ENCODE measurements around the gene FXYD6. TPM values are rescaled to one million over a fixed set of nuclear protein-coding genes. Genes with fewer than 3 reads are reported as not detected.

Gene FXYD6
- total and polyA plus RNA-seq, 2 donors (not counting 1 experiment from before 2014, with no cell fraction given) = not detected

DNA sequence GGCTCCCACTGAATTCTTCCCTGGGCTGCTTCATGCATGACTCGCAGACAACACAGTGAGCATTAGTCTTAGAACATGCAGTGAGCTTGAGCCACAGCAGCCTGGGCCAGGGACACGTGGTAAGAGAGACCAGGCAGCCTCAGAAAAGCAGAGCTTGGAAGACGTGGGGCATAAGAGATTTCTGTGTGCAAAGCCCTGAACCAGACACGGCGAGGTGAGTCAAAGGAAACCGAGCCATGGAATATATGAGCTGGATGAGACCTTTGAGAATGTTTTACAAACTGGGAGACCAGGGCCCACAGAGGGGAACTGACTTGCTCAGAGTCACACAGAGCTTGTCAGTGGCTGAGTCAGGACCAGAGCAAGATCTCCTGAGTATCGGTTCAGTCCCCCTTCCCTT, 8.5 kb upstream of the FXYD6 start:
- H3K9me3 Mint-ChIP-seq (ENCODE audit: insufficient read depth) = peaks cover 3% of the 10 kb centered on the region
- ChIA-PET CTCF (interaction anchor here (1.6 kb wide), 1 partner anchor 62 kb away, joined by 5 read pairs; no protein-coding TSS in a partner anchor), POLR2A (no interaction called here)
- H3K27me3 Mint-ChIP-seq = peaks cover 40% of the 10 kb centered on the region
- no peak for DNase-seq
- WGBS (ENCODE audit: insufficient coverage) = 90% methylated on average over 7 of the region's 7 CpGs
- Histone ChIP-seq H3K27ac (ENCODE audit: low read length in 2 of 2) (no peak overlapping the region), H3K27me3 (replicated peaks in 1 of 4; ENCODE audit: control extremely low read depth in 1 of 4, control insufficient read depth in 3 of 4, insufficient read depth in 4 of 4, low read length in 3 of 4) (peaks cover 0 to 14% (median 7%) of the 10 kb centered on the region in 4 experiments), H3K4me2 (replicated peaks; ENCODE audit: low read depth, low read length, poor library complexity, severe bottlenecking) (no peak overlapping the region), H3K9ac (ENCODE audit: low read length) (no peak overlapping the region), H3K4me1 (ENCODE audit: control insufficient read depth in 2 of 2, insufficient read depth in 2 of 2, low read length in 2 of 2) (peaks cover 0 to 7% of the 10 kb centered on the region in 2 donors), H2AFZ (ENCODE audit: insufficient read depth, low read depth, low read length, poor library complexity, severe bottlenecking) (no peak overlapping the region), H3K9me3 (ENCODE audit: control extremely low read depth in 1 of 3, control insufficient read depth in 2 of 3, insufficient read depth in 1 of 3, low read length in 2 of 3) (peaks cover 0 to 1% (median 0%) of the 10 kb centered on the region in 3 donors), H3K4me3 (ENCODE audit: control extremely low read depth in 1 of 5, extremely low read depth in 1 of 5, insufficient read depth in 1 of 5, low read depth in 2 of 5, low read length in 4 of 5) (no peak overlapping the region), H4K20me1 (ENCODE audit: control insufficient read depth, insufficient read depth, low read length, poor library complexity, severe bottlenecking) (no peaks in the 10 kb centered on the region), H3K36me3 (replicated peaks in 1 of 2; ENCODE audit: control extremely low read depth in 1 of 2, control insufficient read depth in 1 of 2, extremely low read depth in 1 of 2, insufficient read depth in 2 of 2, low read length in 1 of 2) (no peaks in the 10 kb centered on the region), H3K79me2 (ENCODE audit: control insufficient read depth, insufficient read depth, low read length) (no peaks in the 10 kb centered on the region)
- H3K27ac Mint-ChIP-seq = no peak overlapping the region
- H3K4me1 Mint-ChIP-seq = peaks cover 8% of the 10 kb centered on the region
- no peak overlapping the region for H3K4me3 Mint-ChIP-seq
- intact Hi-C loops (cut with micrococcal nuclease) = no loop called here
- no peak for ATAC-seq (ENCODE audit: low read depth)
- TF ChIP-seq, protein P1, sequence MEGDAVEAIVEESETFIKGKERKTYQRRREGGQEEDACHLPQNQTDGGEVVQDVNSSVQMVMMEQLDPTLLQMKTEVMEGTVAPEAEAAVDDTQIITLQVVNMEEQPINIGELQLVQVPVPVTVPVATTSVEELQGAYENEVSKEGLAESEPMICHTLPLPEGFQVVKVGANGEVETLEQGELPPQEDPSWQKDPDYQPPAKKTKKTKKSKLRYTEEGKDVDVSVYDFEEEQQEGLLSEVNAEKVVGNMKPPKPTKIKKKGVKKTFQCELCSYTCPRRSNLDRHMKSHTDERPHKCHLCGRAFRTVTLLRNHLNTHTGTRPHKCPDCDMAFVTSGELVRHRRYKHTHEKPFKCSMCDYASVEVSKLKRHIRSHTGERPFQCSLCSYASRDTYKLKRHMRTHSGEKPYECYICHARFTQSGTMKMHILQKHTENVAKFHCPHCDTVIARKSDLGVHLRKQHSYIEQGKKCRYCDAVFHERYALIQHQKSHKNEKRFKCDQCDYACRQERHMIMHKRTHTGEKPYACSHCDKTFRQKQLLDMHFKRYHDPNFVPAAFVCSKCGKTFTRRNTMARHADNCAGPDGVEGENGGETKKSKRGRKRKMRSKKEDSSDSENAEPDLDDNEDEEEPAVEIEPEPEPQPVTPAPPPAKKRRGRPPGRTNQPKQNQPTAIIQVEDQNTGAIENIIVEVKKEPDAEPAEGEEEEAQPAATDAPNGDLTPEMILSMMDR (IDR thresholded peaks at IDR 0.05) = no peak
- TF ChIP-seq EZH2 (IDR thresholded peaks at IDR 0.05; ENCODE audit: borderline replicate concordance, insufficient read depth, low read depth, low read length, poor library complexity, severe bottlenecking) = no peak

DNA sequence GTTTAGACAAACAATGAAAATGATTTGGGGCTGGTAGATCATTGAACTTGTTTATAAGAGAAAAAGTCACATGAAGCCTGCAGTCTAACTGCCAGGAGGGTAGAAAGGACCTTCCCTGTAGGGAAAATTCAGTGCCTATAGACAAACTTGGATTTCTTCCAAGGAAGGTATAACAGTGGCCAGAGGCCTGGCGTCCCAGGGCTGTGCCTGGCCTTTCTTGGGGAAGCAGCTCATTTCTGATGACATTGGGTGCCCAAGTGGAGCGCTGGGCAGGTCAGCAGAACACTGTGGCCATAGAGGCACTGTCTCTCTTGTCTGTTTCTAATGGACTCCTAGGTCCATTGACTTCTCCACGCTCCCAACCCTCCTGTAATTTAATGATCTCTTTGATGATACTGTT, 6.6 kb upstream of the FXYD6 start:
- DNase-seq (no peak), ATAC-seq (ENCODE audit: low read depth) (no peak)
- Histone ChIP-seq H3K27me3 (replicated peaks in 1 of 4; ENCODE audit: control extremely low read depth in 1 of 4, control insufficient read depth in 3 of 4, insufficient read depth in 4 of 4, low read length in 3 of 4) (peaks cover 0 to 31% (median 15%) of the 10 kb centered on the region in 4 experiments), H2AFZ (ENCODE audit: insufficient read depth, low read depth, low read length, poor library complexity, severe bottlenecking) (no peak overlapping the region), H4K20me1 (ENCODE audit: control insufficient read depth, insufficient read depth, low read length, poor library complexity, severe bottlenecking) (no peaks in the 10 kb centered on the region), H3K4me2 (replicated peaks; ENCODE audit: low read depth, low read length, poor library complexity, severe bottlenecking) (no peak overlapping the region), H3K4me3 (ENCODE audit: control extremely low read depth in 1 of 5, extremely low read depth in 1 of 5, insufficient read depth in 1 of 5, low read depth in 2 of 5, low read length in 4 of 5) (no peak overlapping the region), H3K79me2 (ENCODE audit: control insufficient read depth, insufficient read depth, low read length) (no peaks in the 10 kb centered on the region), H3K4me1 (ENCODE audit: control insufficient read depth in 2 of 2, insufficient read depth in 2 of 2, low read length in 2 of 2) (peaks cover 0 to 7% of the 10 kb centered on the region in 2 donors), H3K9ac (ENCODE audit: low read length) (no peak overlapping the region), H3K27ac (ENCODE audit: low read length in 2 of 2) (no peak overlapping the region), H3K36me3 (replicated peaks in 1 of 2; ENCODE audit: control extremely low read depth in 1 of 2, control insufficient read depth in 1 of 2, extremely low read depth in 1 of 2, insufficient read depth in 2 of 2, low read length in 1 of 2) (no peaks in the 10 kb centered on the region), H3K9me3 (ENCODE audit: control extremely low read depth in 1 of 3, control insufficient read depth in 2 of 3, insufficient read depth in 1 of 3, low read length in 2 of 3) (peaks cover 0 to 4% (median 0%) of the 10 kb centered on the region in 3 donors)
- ChIA-PET POLR2A (no interaction called here), CTCF (no interaction called here)
- no peak overlapping the region for H3K4me3 Mint-ChIP-seq
- H3K27ac Mint-ChIP-seq = no peak overlapping the region
- no peaks in the 10 kb centered on the region for H3K9me3 Mint-ChIP-seq (ENCODE audit: insufficient read depth)
- peaks cover 5% of the 10 kb centered on the region for H3K4me1 Mint-ChIP-seq
- peaks cover 54% of the 10 kb centered on the region for H3K27me3 Mint-ChIP-seq
- TF ChIP-seq, protein P1 (IDR thresholded peaks at IDR 0.05) = no peak
- TF ChIP-seq EZH2 (IDR thresholded peaks at IDR 0.05; ENCODE audit: borderline replicate concordance, insufficient read depth, low read depth, low read length, poor library complexity, severe bottlenecking) = no peak
- intact Hi-C loops (cut with micrococcal nuclease) = no loop called here
- WGBS (ENCODE audit: insufficient coverage) = 94% methylated on average over 2 of the region's 3 CpGs

All from B cell (primary cell).